HEK293 (cell line): Measurements from ENCODE around the gene AIF1L.

ENCODE experiments used
- CTCF ChIA-PET: fragments of 350-600 bp; formaldehyde crosslinking; extraction: SDS; loops from one replicate; lab custom pipeline; 2021; ENCODE audit warnings: antibody characterized with exemption; lab: Yijun Ruan, JAX
- POLR2A ChIA-PET: fragments of 300-600 bp; formaldehyde crosslinking; extraction: SDS; loops from one replicate; lab custom pipeline; 2020; ENCODE audit warnings: antibody characterized with exemption, inconsistent platforms; lab: Yijun Ruan, JAX
- H3K27ac ChIP-seq: fragments of 200-500 bp; sonication (Bioruptor generic); 2 replicates; pipeline ENCODE4 v1.5.1; 2014; ENCODE audit warnings: low read depth, low read length, control low read depth, inconsistent platforms; ENCODE audit errors: extremely low read depth
- H3K36me3 ChIP-seq, 2 experiments: fragments of 200-500 bp in 1 of 2; sonication (Bioruptor generic) in 1 of 2; 1 replicate in 1 of 2; 2 replicates in 1 of 2; pipeline ENCODE4 v1.5.1; 2014 to 2017; ENCODE audit warnings: inconsistent platforms in 2 of 2, low read length in 2 of 2; ENCODE audit not compliant: control insufficient read depth in 2 of 2, insufficient read depth in 1 of 2
- H3K4me1 ChIP-seq: fragments of 200-500 bp; sonication (Bioruptor generic); 2 replicates; pipeline ENCODE4 v1.5.1; 2014; ENCODE audit warnings: mild to moderate bottlenecking, low read length, inconsistent platforms; ENCODE audit not compliant: control insufficient read depth, insufficient read depth
- H3K4me3 ChIP-seq: 2 replicates; pipeline ENCODE4 v1.5.1; 2011; ENCODE audit warnings: low read depth, mild to moderate bottlenecking, control low read depth, low read length, moderate library complexity
- H3K9me3 ChIP-seq: fragments of 200-500 bp; sonication (Bioruptor generic); 2 replicates; pipeline ENCODE4 v1.5.1; 2014; ENCODE audit warnings: low read depth, low read length, inconsistent platforms; ENCODE audit not compliant: control insufficient read depth, insufficient read depth
- GLIS2 ChIP-seq: fragments of 450-650 bp; formaldehyde crosslinking; IDR thresholded peaks from 2 replicates; pipeline ENCODE4 v1.5.1; 2016; ENCODE audit warnings: missing biosample characterization, missing genetic modification characterization
- IKZF3 ChIP-seq: fragments of 450-650 bp; IDR thresholded peaks from 2 replicates; pipeline ENCODE4 v1.5.0; 2018; ENCODE audit warnings: missing biosample characterization, mild to moderate bottlenecking, missing genetic modification characterization, moderate library complexity
- PATZ1 ChIP-seq: fragments of 450-650 bp; formaldehyde crosslinking; IDR thresholded peaks from 2 replicates; pipeline ENCODE4 v1.5.1; 2016; ENCODE audit warnings: missing biosample characterization, missing genetic modification characterization
- RBAK ChIP-seq: fragments of 450-650 bp; formaldehyde crosslinking; IDR thresholded peaks from 2 replicates; pipeline ENCODE4 v1.5.1; 2016; ENCODE audit warnings: missing biosample characterization, missing genetic modification characterization
- ZBTB20 ChIP-seq: fragments of 450-650 bp; formaldehyde crosslinking; IDR thresholded peaks from 2 replicates; pipeline ENCODE4 v1.5.1; 2016; ENCODE audit warnings: missing biosample characterization, missing genetic modification characterization
- ZBTB26 ChIP-seq: fragments of 450-650 bp; formaldehyde crosslinking; optimal IDR thresholded peaks from 2 replicates; pipeline ENCODE3; 2016; ENCODE audit warnings: missing biosample characterization, mild to moderate bottlenecking, missing genetic modification characterization
- ZNF112 ChIP-seq: fragments of 450-650 bp; formaldehyde crosslinking; IDR thresholded peaks from 2 replicates; pipeline ENCODE4 v1.5.0; 2017; ENCODE audit warnings: missing biosample characterization, missing genetic modification characterization
- ZNF274 ChIP-seq, 2 experiments: fragments of 200-500 bp in 1 of 2; fragments of 450-650 bp in 1 of 2; sonication (Bioruptor generic) in 1 of 2; formaldehyde crosslinking in 1 of 2; IDR thresholded peaks; 2 replicates each; pipeline versions ENCODE4 v1.5.1 to v1.6.1; 2014 to 2016; ENCODE audit warnings: borderline replicate concordance in 1 of 2, inconsistent platforms in 1 of 2, low read length in 1 of 2, missing biosample characterization in 1 of 2, missing genetic modification characterization in 1 of 2
- ZNF280D ChIP-seq: fragments of 450-650 bp; formaldehyde crosslinking; IDR thresholded peaks from 2 replicates; pipeline ENCODE4 v1.5.1; 2016; ENCODE audit warnings: missing biosample characterization, missing genetic modification characterization
- ZNF394 ChIP-seq: fragments of 450-650 bp; formaldehyde crosslinking; IDR thresholded peaks from 2 replicates; pipeline ENCODE4 v1.5.1; 2016; ENCODE audit warnings: missing biosample characterization, missing genetic modification characterization, mild to moderate bottlenecking, moderate library complexity, borderline replicate concordance
- ZNF398 ChIP-seq: fragments of 450-650 bp; formaldehyde crosslinking; IDR thresholded peaks from 2 replicates; pipeline ENCODE4 v1.5.1; 2017; ENCODE audit warnings: missing biosample characterization, missing genetic modification characterization
- ZNF404 ChIP-seq: fragments of 450-650 bp; formaldehyde crosslinking; IDR thresholded peaks from 2 replicates; pipeline ENCODE4 v1.5.1; 2017; ENCODE audit warnings: missing biosample characterization, missing genetic modification characterization
- ZNF560 ChIP-seq: fragments of 450-650 bp; formaldehyde crosslinking; IDR thresholded peaks from 2 replicates; pipeline ENCODE4 v1.5.1; 2017; ENCODE audit warnings: missing biosample characterization, missing genetic modification characterization, borderline replicate concordance
- ZNF580 ChIP-seq: fragments of 450-650 bp; formaldehyde crosslinking; IDR thresholded peaks from 2 replicates; pipeline ENCODE4 v1.5.1; 2016; ENCODE audit warnings: missing biosample characterization, missing genetic modification characterization
- ZNF585B ChIP-seq: fragments of 450-650 bp; formaldehyde crosslinking; IDR thresholded peaks from 2 replicates; pipeline ENCODE4 v1.5.1; 2016; ENCODE audit warnings: missing biosample characterization, missing genetic modification characterization
- ZNF596 ChIP-seq: fragments of 450-650 bp; IDR thresholded peaks from 2 replicates; pipeline ENCODE4 v1.5.0; 2018; ENCODE audit warnings: missing biosample characterization, mild to moderate bottlenecking, missing genetic modification characterization, moderate library complexity
- ZNF626 ChIP-seq: fragments of 450-650 bp; sonication (Bioruptor Pico); formaldehyde crosslinking; IDR thresholded peaks from 2 replicates; pipeline ENCODE4 v1.5.1; 2018; ENCODE audit warnings: missing biosample characterization, missing genetic modification characterization, inconsistent platforms
- ZNF639 ChIP-seq: fragments of 450-650 bp; formaldehyde crosslinking; IDR thresholded peaks from 2 replicates; pipeline ENCODE4 v1.5.1; 2016; ENCODE audit warnings: missing biosample characterization, missing genetic modification characterization
- ZNF645 ChIP-seq: fragments of 450-650 bp; formaldehyde crosslinking; IDR thresholded peaks from 2 replicates; pipeline ENCODE4; 2016; ENCODE audit warnings: missing biosample characterization, missing genetic modification characterization
- ZNF654 ChIP-seq: fragments of 450-650 bp; formaldehyde crosslinking; IDR thresholded peaks from 2 replicates; pipeline ENCODE4 v1.5.1; 2016; ENCODE audit warnings: low read depth, missing biosample characterization, missing genetic modification characterization
- ZNF664 ChIP-seq: fragments of 450-650 bp; formaldehyde crosslinking; IDR thresholded peaks from 2 replicates; pipeline ENCODE4 v1.5.1; 2016; ENCODE audit warnings: missing biosample characterization, missing genetic modification characterization
- ZNF677 ChIP-seq: fragments of 450-650 bp; IDR thresholded peaks from 2 replicates; pipeline ENCODE4 v1.5.0; 2018; ENCODE audit warnings: missing biosample characterization, mild to moderate bottlenecking, missing genetic modification characterization, moderate library complexity
- ZNF776 ChIP-seq: fragments of 450-650 bp; formaldehyde crosslinking; IDR thresholded peaks from 2 replicates; pipeline ENCODE4 v1.5.0; 2017; ENCODE audit warnings: missing biosample characterization, missing genetic modification characterization, borderline replicate concordance

AIF1L gene

GRCh38 chr9:131120620-131121228, 24.4 kb downstream of the AIF1L start:
- no peaks in the 10 kb centered on the region for H3K9me3 ChIP-seq
- TF ChIP-seq ZNF398 (tag by site-specific recombination): no peak
- TF ChIP-seq ZNF280D: no peak
- TF ChIP-seq ZNF404 (tag by site-specific recombination): no peak
- no peak for TF ChIP-seq ZBTB20 (tag by site-specific recombination)
- no peak for TF ChIP-seq ZNF645
- TF ChIP-seq IKZF3: no peak
- TF ChIP-seq ZNF394 (tag by site-specific recombination): no peak
- TF ChIP-seq ZNF776 (tag by site-specific recombination): no peak
- TF ChIP-seq ZNF580 (tag by site-specific recombination): no peak
- no peak for TF ChIP-seq ZNF585B (tag by site-specific recombination)
- peaks cover 0 to 21% of the 10 kb centered on the region in 2 experiments; a peak in 1 of 3 replicates for H3K36me3 ChIP-seq
- no peak overlapping the region for H3K27ac ChIP-seq
- no peak overlapping the region for H3K4me3 ChIP-seq
- ChIA-PET POLR2A (no interaction called here), CTCF (no interaction called here)
- H3K4me1 ChIP-seq: no peaks in the 10 kb centered on the region

GRCh38 chr9:131121346-131121745, 25.0 kb downstream of the AIF1L start:
- H3K9me3 ChIP-seq: no peaks in the 10 kb centered on the region
- H3K36me3 ChIP-seq: peaks cover 0 to 21% of the 10 kb centered on the region in 2 experiments; a peak in 1 of 3 replicates
- ChIA-PET POLR2A (no interaction called here), CTCF (no interaction called here)
- no peaks in the 10 kb centered on the region for H3K4me1 ChIP-seq
- no peak overlapping the region for H3K4me3 ChIP-seq
- no peak overlapping the region for H3K27ac ChIP-seq
- TF ChIP-seq ZNF274 (IDR thresholded peaks at IDR 0.05; ENCODE audit: low read length) (no peak), ZNF274 (tag by site-specific recombination; IDR thresholded peaks at IDR 0.05; ENCODE audit: borderline replicate concordance) (no peak), ZNF639 (tag by site-specific recombination) (no peak), ZNF664 (tag by site-specific recombination) (no peak), ZNF112 (tag by site-specific recombination) (no peak), ZNF560 (no peak), ZBTB26 (no peak), GLIS2 (tag by site-specific recombination) (no peak), ZNF654 (tag by site-specific recombination) (no peak), ZNF596 (tag by site-specific recombination) (no peak), ZNF677 (tag by site-specific recombination) (no peak), RBAK (tag by site-specific recombination) (no peak), ZNF626 (tag by site-specific recombination) (no peak), PATZ1 (tag by site-specific recombination) (no peak)
